Measurements from ENCODE around the gene DRAXIN.

Gene DRAXIN

DNA sequence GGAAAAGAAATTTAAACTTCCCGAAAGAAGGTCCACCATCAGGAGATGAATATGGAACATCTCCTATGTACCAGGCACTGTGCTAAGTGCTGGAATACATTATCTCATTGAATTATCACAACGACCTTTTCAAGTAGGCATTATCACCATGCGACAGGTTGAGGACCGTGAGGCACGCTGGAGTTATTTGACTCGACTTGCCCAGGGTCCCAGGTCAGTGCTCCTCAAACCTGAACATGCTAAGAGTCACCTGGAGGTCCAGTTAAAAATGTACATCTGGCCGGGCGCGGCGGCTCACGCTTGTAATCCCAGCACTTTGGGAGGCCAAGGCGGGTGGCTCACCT is 28.5 kb downstream of the DRAXIN start:
- no peak for TF ChIP-seq CTCF (IDR thresholded peaks at IDR 0.05)
- no peak overlapping the region for H3K27ac ChIP-seq
- H3K4me3 ChIP-seq, result no peak overlapping the region
- no peak for DNase-seq (ENCODE audit: low spot score)

GRCh38 chr1:11720525-11720924 is 29.0 kb downstream of the DRAXIN start:
- no peak for DNase-seq (ENCODE audit: low spot score)
- no peak overlapping the region for H3K27ac ChIP-seq
- H3K4me3 ChIP-seq, result no peak overlapping the region
- TF ChIP-seq CTCF (IDR thresholded peaks at IDR 0.05), result no peak

- TF ChIP-seq CTCF (IDR thresholded peaks at IDR 0.05), result no peak
- no peak for DNase-seq (ENCODE audit: low spot score)
- H3K4me3 ChIP-seq, result no peak overlapping the region
- H3K27ac ChIP-seq, result no peak overlapping the region
Observed at GRCh38 chr1:11721311-11721710, 29.8 kb downstream of the DRAXIN start.

DNA sequence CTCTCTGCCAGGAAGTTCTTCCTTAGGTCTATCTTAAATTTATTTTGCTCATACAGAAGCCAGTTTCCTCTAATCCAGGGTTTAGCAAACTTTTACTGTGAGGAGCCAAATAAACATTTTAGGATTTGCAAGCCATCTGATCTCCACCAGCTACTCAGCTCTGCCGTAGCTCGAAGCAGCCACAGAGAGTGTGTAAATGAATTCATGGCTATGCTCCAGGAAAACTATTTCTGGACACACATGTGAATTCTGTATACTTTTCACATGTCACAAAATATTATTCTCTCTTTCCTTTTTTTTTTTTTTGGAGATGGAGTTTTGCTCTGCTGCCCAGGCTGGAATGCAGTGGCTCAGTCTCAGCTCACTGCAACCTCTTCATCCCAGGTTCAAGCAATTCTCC is 31.0 kb downstream of the DRAXIN start:
- TF ChIP-seq CTCF (IDR thresholded peaks at IDR 0.05), result no peak
- Histone ChIP-seq H3K27ac (no peak overlapping the region), H3K4me3 (no peak overlapping the region)
- no peak for DNase-seq (ENCODE audit: low spot score)

GRCh38 chr1:11725616-11726015 is 34.1 kb downstream of the DRAXIN start:
- DNase-seq (ENCODE audit: low spot score), result no peak
- no peak overlapping the region for H3K27ac ChIP-seq
- no peak for TF ChIP-seq CTCF (IDR thresholded peaks at IDR 0.05)
- no peak overlapping the region for H3K4me3 ChIP-seq

DNA sequence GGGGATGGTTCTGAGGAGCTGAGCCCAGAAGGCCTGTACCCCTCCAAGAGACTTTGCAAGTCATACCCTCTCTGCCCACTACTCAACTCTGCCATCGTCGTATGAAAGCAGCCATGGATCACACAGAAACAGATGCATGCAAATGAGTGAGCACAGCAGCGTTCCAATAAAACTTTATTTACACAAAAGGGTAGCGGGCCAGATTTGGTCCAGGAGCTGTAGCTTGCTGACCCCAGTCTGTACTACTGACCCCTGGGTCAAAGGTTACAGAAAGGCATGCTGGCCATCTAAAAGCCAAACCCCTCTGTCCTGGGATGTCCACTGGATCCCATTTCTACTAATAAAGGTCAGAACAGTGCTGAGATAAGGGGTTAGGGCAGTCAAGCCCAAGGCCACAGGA is 35.6 kb downstream of the DRAXIN start:
- Histone ChIP-seq H3K27ac (no peak overlapping the region), H3K4me3 (no peak overlapping the region)
- TF ChIP-seq CTCF (IDR thresholded peaks at IDR 0.05), result no peak
- no peak for DNase-seq (ENCODE audit: low spot score)

DNA sequence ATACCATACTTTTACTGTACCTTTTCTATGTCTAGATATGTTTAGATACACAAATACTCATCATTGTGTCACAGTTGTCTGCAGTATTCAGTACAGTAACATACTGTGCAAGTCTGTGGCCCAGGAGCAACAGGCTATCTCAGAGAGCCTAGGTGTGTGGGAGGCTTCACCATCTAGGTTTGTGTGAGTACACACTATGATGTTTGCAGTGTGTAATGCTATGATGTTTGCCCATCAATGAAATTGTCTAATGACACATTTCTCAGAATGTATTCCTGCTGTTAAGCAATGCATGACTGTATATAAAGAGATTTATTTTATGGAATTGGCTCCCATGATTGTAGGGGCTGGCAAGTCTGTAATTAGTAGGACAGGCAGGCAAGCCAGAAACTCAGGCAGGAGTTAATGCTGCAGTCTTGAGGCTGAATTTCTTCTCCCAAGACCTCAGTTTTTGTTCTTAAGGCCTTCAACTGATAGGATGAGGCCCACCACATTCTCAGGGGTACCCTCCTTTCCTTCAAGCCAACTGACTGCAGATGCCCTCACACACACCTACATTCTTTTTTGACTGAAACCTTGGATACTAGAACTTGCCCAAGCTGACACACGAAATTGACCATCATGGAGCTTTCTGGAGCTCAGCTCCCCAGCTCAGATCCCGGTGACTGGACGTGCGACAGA is 36.8 kb downstream of the DRAXIN start:
- H3K27ac ChIP-seq, result no peak overlapping the region
- DNase-seq (ENCODE audit: low spot score), result no peak
- no peak overlapping the region for H3K4me3 ChIP-seq
- TF ChIP-seq CTCF (IDR thresholded peaks at IDR 0.05), result no peak
